Activated CD4-positive, alpha-beta T cell treated with anti-CD3 and anti-CD28 coated beads for 1 hour (primary cell): ENCODE results near the gene EGF.
"Not testable (repeated sequence)": the region's sequence is repeated elsewhere in the genome, so short reads cannot be mapped to it uniquely, and the experiment has no call there.

Experiments used
- DNase-seq: peaks from one replicate; pipeline ENCODE4 v3.0.0-alpha.2; 2020

The EGF gene

GRCh38 chr4:109915385-109916026 is 2.8 kb downstream of the EGF start:
- no peak for DNase-seq

- no peak for DNase-seq
Observed at GRCh38 chr4:109916027-109916409, 3.3 kb downstream of the EGF start.

- no peak for DNase-seq
Observed at GRCh38 chr4:109921384-109921808, 8.7 kb downstream of the EGF start.

GRCh38 chr4:109925396-109925795 is 12.7 kb downstream of the EGF start:
- DNase-seq, result no peak

- DNase-seq, result no peak
Observed at GRCh38 chr4:109928327-109929045, 15.8 kb downstream of the EGF start.

GRCh38 chr4:109930464-109930863 is 17.8 kb downstream of the EGF start:
- DNase-seq, result no peak

- DNase-seq, result no peak
Observed at GRCh38 chr4:109930872-109931271, 18.2 kb downstream of the EGF start.

- no peak for DNase-seq
Observed at GRCh38 chr4:109931318-109931717, 18.6 kb downstream of the EGF start.

GRCh38 chr4:109937352-109937751 is 24.7 kb downstream of the EGF start:
- not testable (repeated sequence) for DNase-seq

- no peak for DNase-seq
Observed at GRCh38 chr4:109939190-109939589, 26.5 kb downstream of the EGF start.

- DNase-seq, result no peak
Observed at GRCh38 chr4:109942292-109942926, 29.7 kb downstream of the EGF start.

- DNase-seq, result no peak
Observed at GRCh38 chr4:109943745-109944144, 31.1 kb downstream of the EGF start.

- no peak for DNase-seq
Observed at GRCh38 chr4:109944591-109944990, 31.9 kb downstream of the EGF start.

GRCh38 chr4:109945056-109945455 is 32.4 kb downstream of the EGF start:
- no peak for DNase-seq

GRCh38 chr4:109946120-109946519 is 33.4 kb downstream of the EGF start:
- DNase-seq, result no peak

GRCh38 chr4:109947457-109947856 is 34.8 kb downstream of the EGF start:
- DNase-seq, result no peak

GRCh38 chr4:109947918-109948317 is 35.2 kb downstream of the EGF start:
- no peak for DNase-seq

GRCh38 chr4:109949099-109949718 is 36.5 kb downstream of the EGF start:
- DNase-seq, result not testable (repeated sequence)

- no peak for DNase-seq
Observed at GRCh38 chr4:109952612-109953011, 39.9 kb downstream of the EGF start.

- DNase-seq, result no peak
Observed at GRCh38 chr4:109953556-109953955, 40.9 kb downstream of the EGF start.

- no peak for DNase-seq
Observed at GRCh38 chr4:109955146-109955545, 42.5 kb downstream of the EGF start.

- DNase-seq, result no peak
Observed at GRCh38 chr4:109957227-109957626, 44.5 kb downstream of the EGF start.

- DNase-seq, result no peak
Observed at GRCh38 chr4:109959195-109959594, 46.5 kb downstream of the EGF start.

GRCh38 chr4:109962401-109962800 is 49.7 kb downstream of the EGF start:
- no peak for DNase-seq
